Panc1 (cell line): Measurements from ENCODE around the gene TRAK1. TPM values are rescaled to one million over a fixed set of nuclear protein-coding genes. Genes with fewer than 3 reads are reported as not detected.

ENCODE experiments used
- ATAC-seq: fragments of 200-7000 bp; cut with Tn5 transposase; 2 replicates; pipeline ENCODE4 v1.9.1; 2020; ENCODE audit warnings: mild to moderate bottlenecking, moderate library complexity
- BruUV-seq: library from RNA; stranded (reverse); fragments of 400-500 nt; replicated peaks from 2 replicates; lab custom pipeline; 2021; lab: Mats Ljungman, UMichigan
- CTCF ChIA-PET: fragments of 300-600 bp; sonication (Branson Sonifier 250); formaldehyde crosslinking; loops from one replicate; lab custom pipeline; 2022; ENCODE audit warnings: antibody characterized with exemption; lab: Charles Lee
- POLR2A ChIA-PET: fragments of 300-600 bp; sonication (Branson Sonifier 250); formaldehyde crosslinking; loops from one replicate; lab custom pipeline; 2022; ENCODE audit warnings: antibody characterized with exemption; lab: Charles Lee
- DNase-seq: peaks from one replicate; pipeline ENCODE4 v3.0.0-alpha.2; 2010; ENCODE audit warnings: low read depth, low spot score
- H3K27ac ChIP-seq: 2 replicates; pipeline ENCODE4 v1.5.1; 2011; ENCODE audit warnings: mild to moderate bottlenecking, low read length, inconsistent platforms
- H3K27me3 ChIP-seq: fragments of 200-500 bp; sonication (Bioruptor generic); 2 replicates; pipeline ENCODE4 v1.6.0; 2014; ENCODE audit warnings: low read length, inconsistent platforms; ENCODE audit not compliant: control insufficient read depth, insufficient read depth
- H3K36me3 ChIP-seq: fragments of 200-500 bp; sonication (Bioruptor generic); 2 replicates; pipeline ENCODE4 v1.5.1; 2014; ENCODE audit warnings: inconsistent platforms, mild to moderate bottlenecking, low read length, moderate library complexity; ENCODE audit not compliant: control insufficient read depth, insufficient read depth
- H3K4me1 ChIP-seq: 2 replicates; pipeline ENCODE4 v1.5.1; 2011; ENCODE audit warnings: inconsistent platforms, mild to moderate bottlenecking, low read length, moderate library complexity; ENCODE audit not compliant: control insufficient read depth, insufficient read depth
- H3K4me3 ChIP-seq, 2 experiments: 2 replicates each; pipeline ENCODE4 v1.5.1; 2011 to 2012; ENCODE audit warnings: low read depth in 2 of 2, low read length in 2 of 2, mild to moderate bottlenecking in 2 of 2, inconsistent platforms in 1 of 2, moderate library complexity in 1 of 2
- H3K9me3 ChIP-seq: fragments of 200-500 bp; sonication (Bioruptor generic); 2 replicates; pipeline ENCODE4 v1.5.1; 2014; ENCODE audit warnings: low read depth, mild to moderate bottlenecking, inconsistent platforms, low read length, moderate library complexity; ENCODE audit not compliant: control insufficient read depth, insufficient read depth
- CTCF ChIP-seq: fragments of 450-650 bp; IDR thresholded peaks from 2 replicates; pipeline ENCODE4 v1.5.1; 2017; ENCODE audit warnings: mild to moderate bottlenecking
- POLR2AphosphoS5 ChIP-seq: IDR thresholded peaks from 2 replicates; pipeline ENCODE4 v1.6.1; 2012; ENCODE audit warnings: mild to moderate bottlenecking, low read depth, low read length, moderate library complexity
- REST ChIP-seq, 2 experiments: IDR thresholded peaks; 2 replicates each; pipeline ENCODE4 v1.6.1; 2011 to 2012; ENCODE audit warnings: low read depth in 2 of 2, control low read depth in 1 of 2, low read length in 1 of 2, mild to moderate bottlenecking in 1 of 2, moderate library complexity in 1 of 2; ENCODE audit not compliant: insufficient read depth in 1 of 2
- SIN3A ChIP-seq: IDR thresholded peaks from 2 replicates; pipeline ENCODE4 v1.6.1; 2012; ENCODE audit warnings: low read depth, mild to moderate bottlenecking, low read length, moderate library complexity, borderline replicate concordance; ENCODE audit not compliant: insufficient read depth
- TCF7L2 ChIP-seq: IDR thresholded peaks from 2 replicates; pipeline ENCODE4 v1.6.1; 2011; ENCODE audit warnings: mild to moderate bottlenecking, low read depth, low read length, inconsistent platforms
- in situ Hi-C: cut with HindIII; loops from 2 replicates; pipeline ENCODE4 v1.10.0; 2016; ENCODE audit warnings: low sequenced_read_pairs, low pct_unique_long_range_greater_than_20kb
- intact Hi-C: fragments of 100-400 bp; cut with micrococcal nuclease; formaldehyde crosslinking; loops from one replicate; pipeline ENCODE4 v1.10.0; 2022; ENCODE audit not compliant: unreplicated experiment
- total RNA-seq: library from RNA; stranded (reverse); gene quantifications from one replicate; pipeline ENCODE4 v1.2.1, GENCODE V29; 2021; ENCODE audit not compliant: unreplicated experiment

Gene TRAK1
- total RNA-seq, 1 experiment from 2014 or later = 38.4 TPM

GRCh38 chr3:42174679-42175385 lies 83.7 kb downstream of the TRAK1 start:
- intact Hi-C loops = no loop called here
- Histone ChIP-seq H3K9me3 (no peaks in the 10 kb centered on the region), H3K36me3 (no peaks in the 10 kb centered on the region), H3K27ac (no peak overlapping the region), H3K27me3 (no peaks in the 10 kb centered on the region), H3K4me3 (no peak overlapping the region), H3K4me1 (no peaks in the 10 kb centered on the region; the same call in 1 of the 2 replicates)
- in situ Hi-C loops = no loop called here
- ChIA-PET CTCF (no interaction called here), POLR2A (interaction anchor here (0.5 kb wide), 1 partner anchor 193 kb away, joined by 3 read pairs; no protein-coding TSS in a partner anchor)
- TF ChIP-seq SIN3A (no peak), REST (IDR thresholded peaks at IDR 0.05; ENCODE audit: insufficient read depth in 1 of 2, low read depth in 2 of 2, low read length in 1 of 2) (no peak), CTCF (no peak), TCF7L2 (no peak), POLR2AphosphoS5 (no peak)
- ATAC-seq (no peak), DNase-seq (no peak)
- BruUV-seq = no TSS peak

- ChIA-PET CTCF (interaction anchor here (1.0 kb wide), 1 partner anchor 15 kb away, joined by 6 read pairs; no protein-coding TSS in a partner anchor), POLR2A (interaction anchor here (0.5 kb wide), 1 partner anchor 10 kb away, joined by 3 read pairs; no protein-coding TSS in a partner anchor)
- no peak for TF ChIP-seq SIN3A
- no peak for TF ChIP-seq TCF7L2
- TF ChIP-seq CTCF = no peak
- TF ChIP-seq REST (IDR thresholded peaks at IDR 0.05; ENCODE audit: insufficient read depth in 1 of 2, low read depth in 2 of 2, low read length in 1 of 2) = no peak
- no peak for TF ChIP-seq POLR2AphosphoS5
- DNase-seq (no peak), ATAC-seq (no peak)
- intact Hi-C loops (no loop called here), in situ Hi-C loops (no loop called here)
- no peak overlapping the region for H3K27ac ChIP-seq
- H3K4me3 ChIP-seq = no peak overlapping the region
- BruUV-seq = no TSS peak
- H3K9me3 ChIP-seq = no peaks in the 10 kb centered on the region
- H3K36me3 ChIP-seq = no peaks in the 10 kb centered on the region
- no peaks in the 10 kb centered on the region for H3K27me3 ChIP-seq
- no peaks in the 10 kb centered on the region; the same call in 1 of the 2 replicates for H3K4me1 ChIP-seq
These were observed 84.5 kb downstream of the TRAK1 start for GRCh38 chr3:42175386-42176240.
